ENCODE data around the gene GAB4. TPM values are rescaled to one million over a fixed set of nuclear protein-coding genes. Genes with fewer than 3 reads are reported as not detected.

The GAB4 gene
- not detected in 2 replicates for total RNA-seq

GRCh38 chr22:17007852-17008731 is at the start of gene GAB4:
TSS of gene GAB4 (minus strand) at chr22:17008222. CDS start at chr22:17008114, 108 bp downstream.

Other genes with a start within 250 kb of the GAB4 start
- gene XKR3, start 182.8 kb downstream of the GAB4 start, total RNA-seq, result not detected in 2 replicates
- 4.4 and 6.1 TPM in 2 replicates for gene IL17RA, start 76.8 kb upstream of the GAB4 start, total RNA-seq
- under 0.01 TPM in 1 of 2 replicates, not detected in the other for gene TMEM121B, start 113.1 kb upstream of the GAB4 start, total RNA-seq
- gene HDHD5, start 151.1 kb upstream of the GAB4 start, total RNA-seq, result 23.0 and 34.0 TPM in 2 replicates
- 0.14 and 0.46 TPM in 2 replicates for gene ADA2, start 211.2 kb upstream of the GAB4 start, total RNA-seq